ENCODE data around the gene SUGCT.

- TF ChIP-seq CTCF (IDR thresholded peaks at IDR 0.05; ENCODE audit: low read depth, low read length) (no peak), EZH2phosphoT487 (IDR thresholded peaks at IDR 0.05; ENCODE audit: low read depth) (no peak)
Measured at GRCh38 chr7:40772096-40772495, 637.3 kb downstream of the SUGCT start.
